Neutrophil (primary cell): Measurements from ENCODE around the gene LY6G6D.

Experiments used
- H3K27ac ChIP-seq: fragments of 200-600 bp; sonication (generic); 2 replicates; pipeline ENCODE4 v1.5.1; 2016; ENCODE audit warnings: mild to moderate bottlenecking, moderate library complexity
- H3K27me3 ChIP-seq: fragments of 200-600 bp; sonication (generic); 2 replicates; pipeline ENCODE4 v1.6.0; 2016; ENCODE audit warnings: mild to moderate bottlenecking
- H3K36me3 ChIP-seq: fragments of 200-600 bp; sonication (generic); 2 replicates; pipeline ENCODE4 v1.5.1; 2017
- H3K4me1 ChIP-seq, 2 experiments: fragments of 200-600 bp in 1 of 2; sonication (generic) in 1 of 2; 1 replicate in 1 of 2; 2 replicates in 1 of 2; pipeline versions ENCODE4 v1.5.1 to v1.6.1; 2013 to 2016; ENCODE audit warnings: low read depth in 1 of 2, low read length in 1 of 2, mild to moderate bottlenecking in 1 of 2, moderate library complexity in 1 of 2; ENCODE audit not compliant: control insufficient read depth in 1 of 2, insufficient read depth in 1 of 2
- H3K4me3 ChIP-seq, 2 experiments: fragments of 200-600 bp in 1 of 2; sonication (generic) in 1 of 2; 1 replicate in 1 of 2; 2 replicates in 1 of 2; pipeline ENCODE4 v1.5.1; 2013 to 2016; ENCODE audit warnings: low read depth in 1 of 2, low read length in 1 of 2, mild to moderate bottlenecking in 1 of 2, moderate library complexity in 1 of 2
- H3K9me3 ChIP-seq: fragments of 200-600 bp; sonication (generic); 2 replicates; pipeline ENCODE4 v1.5.1; 2016
- TF ChIP-seq, protein P1 (sequence below): fragments of 200-600 bp; sonication (generic); IDR thresholded peaks from 2 replicates; pipeline ENCODE4 v1.5.1; 2016; ENCODE audit warnings: antibody characterized with exemption

LY6G6D gene

GRCh38 chr6:31727717-31728671, 12.8 kb downstream of the LY6G6D start:
- H3K36me3 ChIP-seq: peaks cover 51% of the 10 kb centered on the region
- peaks cover 10% of the 10 kb centered on the region for H3K27me3 ChIP-seq
- peak overlapping the region; percentile 89 to 91 for H3K4me3 ChIP-seq
- H3K9me3 ChIP-seq: no peaks in the 10 kb centered on the region
- H3K4me1 ChIP-seq: peaks cover 69 to 73% of the 10 kb centered on the region in 2 experiments
- TF ChIP-seq, protein P1, sequence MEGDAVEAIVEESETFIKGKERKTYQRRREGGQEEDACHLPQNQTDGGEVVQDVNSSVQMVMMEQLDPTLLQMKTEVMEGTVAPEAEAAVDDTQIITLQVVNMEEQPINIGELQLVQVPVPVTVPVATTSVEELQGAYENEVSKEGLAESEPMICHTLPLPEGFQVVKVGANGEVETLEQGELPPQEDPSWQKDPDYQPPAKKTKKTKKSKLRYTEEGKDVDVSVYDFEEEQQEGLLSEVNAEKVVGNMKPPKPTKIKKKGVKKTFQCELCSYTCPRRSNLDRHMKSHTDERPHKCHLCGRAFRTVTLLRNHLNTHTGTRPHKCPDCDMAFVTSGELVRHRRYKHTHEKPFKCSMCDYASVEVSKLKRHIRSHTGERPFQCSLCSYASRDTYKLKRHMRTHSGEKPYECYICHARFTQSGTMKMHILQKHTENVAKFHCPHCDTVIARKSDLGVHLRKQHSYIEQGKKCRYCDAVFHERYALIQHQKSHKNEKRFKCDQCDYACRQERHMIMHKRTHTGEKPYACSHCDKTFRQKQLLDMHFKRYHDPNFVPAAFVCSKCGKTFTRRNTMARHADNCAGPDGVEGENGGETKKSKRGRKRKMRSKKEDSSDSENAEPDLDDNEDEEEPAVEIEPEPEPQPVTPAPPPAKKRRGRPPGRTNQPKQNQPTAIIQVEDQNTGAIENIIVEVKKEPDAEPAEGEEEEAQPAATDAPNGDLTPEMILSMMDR: no peak
- H3K27ac ChIP-seq: peak overlapping the region; percentile 96

- Histone ChIP-seq H3K27ac (peak within 1 kb of the TSS; percentile 96), H3K27me3 (peaks cover under 1% of the 10 kb centered on the region), H3K4me3 (peak within 1 kb of the TSS; percentile 89 to 91), H3K36me3 (peaks cover 60% of the 10 kb centered on the region), H3K9me3 (no peaks in the 10 kb centered on the region), H3K4me1 (peaks cover 78 to 82% of the 10 kb centered on the region in 2 experiments)
- TF ChIP-seq, protein P1: peak; percentile 91
These were observed 13.8 kb downstream of the LY6G6D start, which contains the start of gene DDAH2 for GRCh38 chr6:31728767-31729514. Gene DDAH2 (minus strand): TSS chr6:31729299. CDS start chr6:31729161, 138 bp downstream.

- H3K27ac ChIP-seq: peak overlapping the region; percentile 96
- peaks cover 84 to 88% of the 10 kb centered on the region in 2 experiments for H3K4me1 ChIP-seq
- H3K36me3 ChIP-seq: peaks cover 60% of the 10 kb centered on the region
- no peaks in the 10 kb centered on the region for H3K9me3 ChIP-seq
- peak overlapping the region; percentile 89 to 91 for H3K4me3 ChIP-seq
- TF ChIP-seq, protein P1: no peak
- H3K27me3 ChIP-seq: no peaks in the 10 kb centered on the region
These were observed 14.4 kb downstream of the LY6G6D start for GRCh38 chr6:31729515-31729978.

GRCh38 chr6:31729979-31730630, 15.0 kb downstream of the LY6G6D start:
- TF ChIP-seq, protein P1: peak; percentile 20
- Histone ChIP-seq H3K36me3 (peaks cover 60% of the 10 kb centered on the region), H3K27ac (peak overlapping the region; percentile 96), H3K4me3 (peak overlapping the region; percentile 89 to 91), H3K4me1 (peaks cover 85 to 88% of the 10 kb centered on the region in 2 experiments), H3K9me3 (no peaks in the 10 kb centered on the region), H3K27me3 (no peaks in the 10 kb centered on the region)

- H3K4me1 ChIP-seq: peaks cover 83 to 88% of the 10 kb centered on the region in 2 experiments
These were observed 15.5 kb downstream of the LY6G6D start for GRCh38 chr6:31730631-31731086.

More at GRCh38 chr6:31730631-31731086, 15.5 kb downstream of the LY6G6D start:
- peak overlapping the region; percentile 96 for H3K27ac ChIP-seq
- no peaks in the 10 kb centered on the region for H3K9me3 ChIP-seq
- TF ChIP-seq, protein P1: no peak
- peaks cover 60% of the 10 kb centered on the region for H3K36me3 ChIP-seq
- no peaks in the 10 kb centered on the region for H3K27me3 ChIP-seq
- H3K4me3 ChIP-seq: peak overlapping the region; percentile 89 to 91
